DND-41 (cell line): ENCODE results near the gene SLITRK5.

Source experiments
- CTCF ChIP-seq: IDR thresholded peaks from 2 replicates; pipeline ENCODE4 v1.5.1; 2012; ENCODE audit warnings: borderline replicate concordance, low read length, moderate library complexity, mild to moderate bottlenecking; ENCODE audit not compliant: poor library complexity, severe bottlenecking; ENCODE audit errors: extremely low read depth
- EZH2 ChIP-seq: IDR thresholded peaks from 3 replicates; pipeline ENCODE4 v1.6.1; 2012; ENCODE audit warnings: borderline replicate concordance, low read depth, mild to moderate bottlenecking, moderate library complexity, low read length, inconsistent platforms; ENCODE audit not compliant: severe bottlenecking

GRCh38 chr13:87676254-87677042, 5.3 kb downstream of the SLITRK5 start:
- TF ChIP-seq EZH2: no peak
- TF ChIP-seq CTCF: no peak
